HL-60/S4 (cell line): ENCODE data around the gene TRPV5.

Experiments used
- in situ Hi-C: fragments of 300-500 bp; cut with MboI; formaldehyde crosslinking; loops from 2 replicates; pipeline ENCODE4 v1.14.3; 2022; ENCODE audit warnings: low sequenced_read_pairs

The TRPV5 gene

DNA sequence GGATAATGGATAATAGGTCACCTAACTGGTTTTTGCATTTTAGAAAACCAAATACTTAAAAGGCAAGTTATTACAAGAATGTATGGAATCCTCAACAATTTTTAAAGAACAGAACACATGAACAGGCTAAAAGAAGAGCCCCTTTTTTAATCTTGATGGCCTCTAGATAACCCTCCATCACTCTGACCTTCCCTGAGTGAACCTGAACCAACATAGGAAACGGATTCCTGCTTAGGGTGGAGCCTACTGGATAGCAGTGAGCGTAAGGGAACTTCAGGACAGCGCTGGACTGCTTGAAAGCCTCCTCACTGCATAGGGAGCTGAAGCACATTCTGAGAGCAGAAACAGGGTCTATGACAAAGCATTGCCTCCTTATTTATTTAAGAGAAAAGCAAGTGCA, 20.5 kb downstream of the TRPV5 start:
- in situ Hi-C loops = no loop called here

- in situ Hi-C loops = no loop called here
Observed at GRCh38 chr7:142910481-142910880, 23.1 kb downstream of the TRPV5 start.

DNA sequence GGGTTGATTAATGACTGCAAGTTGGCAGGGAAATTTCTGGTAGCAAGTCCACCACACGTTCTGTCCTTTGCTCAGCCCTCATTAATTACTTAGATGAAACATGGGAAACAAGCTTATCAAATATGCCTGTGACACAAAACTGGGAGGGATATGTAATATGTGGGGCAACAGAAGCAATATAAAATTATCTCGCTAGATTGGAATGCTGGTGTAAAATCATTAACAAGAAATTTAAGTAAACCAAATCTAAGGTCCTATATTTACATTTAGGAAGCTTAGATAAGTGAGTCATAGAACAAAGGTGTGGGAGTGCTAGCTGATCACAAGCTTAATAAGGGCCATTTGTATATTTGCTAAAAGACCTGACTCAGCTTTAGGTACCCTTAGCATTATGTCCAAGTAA, 23.5 kb downstream of the TRPV5 start:
- in situ Hi-C loops = no loop called here

- in situ Hi-C loops = no loop called here
Observed at GRCh38 chr7:142908921-142909890, 24.3 kb downstream of the TRPV5 start.

DNA sequence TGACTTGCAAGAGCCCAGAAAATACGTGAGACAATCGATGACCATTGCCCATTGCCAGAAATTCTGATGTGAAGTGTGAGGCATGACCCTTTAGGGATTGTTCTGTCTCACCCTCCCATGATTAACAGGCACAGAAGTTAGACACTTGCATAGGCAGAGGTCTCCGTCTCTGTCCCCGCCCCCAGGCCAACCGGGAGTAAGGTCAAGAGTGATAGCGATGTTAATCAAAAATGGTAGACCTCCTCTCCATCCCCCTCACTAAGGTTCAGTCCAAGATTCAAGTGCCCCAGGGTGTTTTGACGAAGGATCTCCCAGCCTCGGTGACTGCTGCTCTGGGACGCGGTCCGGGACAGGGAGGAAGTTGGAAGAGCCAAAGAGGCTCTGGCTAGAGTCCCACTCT, 25.3 kb downstream of the TRPV5 start:
- in situ Hi-C loops = no loop called here

GRCh38 chr7:142906643-142907042, 26.9 kb downstream of the TRPV5 start:
- in situ Hi-C loops = no loop called here

DNA sequence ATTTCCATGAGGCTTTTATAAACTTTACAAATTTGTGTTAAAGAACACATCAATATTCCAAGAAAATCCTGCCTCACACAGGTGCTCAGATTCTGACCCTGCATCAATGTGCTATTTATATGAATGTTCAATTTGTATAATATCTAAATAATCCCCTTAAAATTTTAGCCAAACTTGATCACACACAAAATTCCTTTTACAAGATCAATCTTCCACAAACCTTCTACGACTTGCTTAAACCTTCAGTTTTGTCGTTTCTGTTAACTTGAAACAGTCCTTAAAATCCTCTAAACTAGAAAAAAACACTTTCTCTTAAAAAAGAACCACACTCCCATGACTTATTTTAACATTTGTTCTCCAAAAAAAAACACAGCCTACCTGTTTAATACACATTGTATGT, 27.8 kb downstream of the TRPV5 start:
- in situ Hi-C loops = no loop called here

DNA sequence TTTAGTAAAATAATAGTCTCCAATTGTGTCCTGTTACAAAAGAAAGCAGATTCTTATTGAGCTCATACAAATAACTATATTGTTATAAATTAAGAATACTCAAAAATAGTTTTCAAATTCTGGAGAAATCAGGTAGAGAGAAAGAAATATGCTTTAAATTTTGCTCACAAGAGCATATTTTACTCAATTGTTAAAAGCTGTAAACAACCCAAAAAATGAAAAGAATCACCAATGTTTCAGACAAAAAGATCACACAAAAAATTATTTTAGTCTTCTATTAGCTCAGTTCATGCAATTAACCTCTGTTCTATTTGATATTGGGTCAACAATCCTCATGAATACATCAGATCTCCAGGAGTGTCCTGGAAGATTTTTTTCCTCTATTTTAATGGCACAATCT, 29.4 kb downstream of the TRPV5 start:
- in situ Hi-C loops = no loop called here

DNA sequence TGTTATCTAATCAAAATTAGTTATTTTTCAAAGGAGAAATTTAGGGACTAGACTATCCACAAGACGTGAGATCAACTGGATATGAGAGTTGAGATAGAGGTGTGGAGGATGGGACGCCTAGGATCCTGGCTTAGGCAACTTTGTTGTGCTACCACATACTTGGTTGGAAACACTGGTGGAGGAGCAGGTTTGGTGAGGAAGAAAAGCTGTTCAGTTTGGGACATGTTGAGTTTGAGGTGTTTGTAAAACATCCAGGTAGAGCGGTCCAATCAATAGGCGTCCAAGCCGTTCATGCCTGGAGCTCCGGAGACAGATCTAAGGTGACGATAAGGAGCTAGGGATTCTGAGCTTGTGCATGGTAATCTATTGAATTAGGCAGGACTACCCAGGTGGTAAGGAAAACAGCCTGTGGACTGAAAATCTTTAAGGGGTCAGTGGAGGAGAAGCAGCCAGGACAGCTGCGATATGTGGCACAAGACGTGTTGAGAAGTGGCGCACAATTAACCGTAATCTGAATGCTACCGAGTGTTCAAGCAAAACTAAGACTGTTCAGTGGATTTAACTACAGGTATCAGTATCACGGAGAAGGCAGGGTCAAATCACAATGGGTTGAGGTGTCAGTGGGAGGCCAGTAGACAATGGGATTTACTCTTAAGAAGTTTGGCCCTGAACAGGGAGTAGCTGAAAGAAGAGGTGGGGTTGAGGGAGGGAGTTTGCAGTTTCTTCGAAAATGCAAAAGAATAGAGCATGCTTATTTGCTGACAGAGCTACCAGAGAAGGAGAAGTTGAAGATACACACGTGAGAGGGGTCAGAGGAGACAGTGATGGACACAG, 31.9 kb downstream of the TRPV5 start:
- in situ Hi-C loops = no loop called here

DNA sequence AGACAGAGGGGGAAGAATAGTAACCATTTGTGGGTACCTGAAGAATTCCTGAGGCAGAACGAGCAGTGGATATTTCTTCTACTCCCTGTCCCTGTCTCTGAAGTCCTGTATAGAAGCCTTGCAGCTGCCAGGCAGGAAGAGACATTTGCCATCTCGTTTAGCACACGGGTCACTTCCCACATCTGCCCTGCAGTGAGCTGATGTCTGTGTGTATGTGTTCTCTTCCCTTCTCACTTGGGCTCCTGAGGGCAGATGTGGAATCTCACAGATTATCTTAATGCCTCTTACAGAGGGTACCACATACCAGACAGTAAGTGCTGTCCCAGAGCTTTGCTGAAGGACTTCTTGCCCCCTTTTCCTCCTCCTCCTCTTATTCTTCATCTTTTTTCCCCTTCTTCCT, 33.9 kb downstream of the TRPV5 start:
- in situ Hi-C loops = no loop called here

- in situ Hi-C loops = no loop called here
Observed at GRCh38 chr7:142898377-142899170, 35.0 kb downstream of the TRPV5 start.

- in situ Hi-C loops = no loop called here
Observed at GRCh38 chr7:142897691-142898090, 35.9 kb downstream of the TRPV5 start.

DNA sequence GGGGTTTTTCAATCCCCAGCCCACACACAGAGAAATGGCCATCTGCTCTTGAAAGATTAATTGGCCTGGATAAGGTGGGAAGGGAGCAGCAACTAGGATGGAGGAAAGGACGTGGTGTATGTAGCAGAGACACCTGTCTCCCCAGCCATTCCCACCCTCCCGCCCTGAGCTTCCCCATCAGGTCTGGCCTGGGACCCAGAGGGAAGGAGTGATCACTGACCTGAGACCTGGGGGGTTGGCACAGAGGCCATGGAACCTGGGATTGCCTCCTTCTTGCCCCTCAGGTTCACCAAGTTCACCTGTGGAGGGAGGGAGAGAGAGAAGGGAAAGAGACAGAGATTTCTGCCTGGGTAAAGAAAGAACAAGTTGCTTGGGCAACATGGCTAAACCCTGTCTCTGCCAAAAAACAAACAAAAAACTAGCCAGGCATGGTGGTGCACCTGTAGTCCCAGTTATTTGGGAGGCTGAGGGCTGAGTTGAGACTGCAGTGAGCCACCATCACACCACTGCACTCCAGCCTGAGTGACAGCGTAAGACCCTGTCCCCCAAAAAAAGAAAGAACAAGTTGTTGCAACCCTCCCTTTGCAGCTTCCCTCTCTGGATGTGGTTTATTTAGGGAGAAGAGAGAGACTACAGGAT, 36.7 kb downstream of the TRPV5 start:
- in situ Hi-C loops = no loop called here

DNA sequence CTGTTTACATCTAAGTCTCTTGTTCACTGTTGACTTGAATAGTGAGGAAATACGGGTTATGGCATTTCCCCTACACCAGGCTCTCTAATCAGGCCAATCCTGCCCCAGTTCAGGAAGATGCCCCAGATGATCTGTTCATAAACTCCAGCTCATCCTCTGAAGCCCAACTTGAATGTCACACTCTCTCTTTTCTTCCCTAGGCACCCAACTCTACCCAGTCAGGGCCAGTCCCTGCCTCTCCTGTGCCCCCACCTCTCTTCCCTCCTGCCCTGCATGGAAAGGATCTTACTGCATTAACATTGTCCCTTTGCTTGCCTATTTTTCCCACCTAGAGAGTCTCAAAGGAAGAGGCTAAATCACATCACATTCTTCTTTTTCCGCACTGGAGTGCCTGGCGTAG, 37.4 kb downstream of the TRPV5 start:
- in situ Hi-C loops = no loop called here

DNA sequence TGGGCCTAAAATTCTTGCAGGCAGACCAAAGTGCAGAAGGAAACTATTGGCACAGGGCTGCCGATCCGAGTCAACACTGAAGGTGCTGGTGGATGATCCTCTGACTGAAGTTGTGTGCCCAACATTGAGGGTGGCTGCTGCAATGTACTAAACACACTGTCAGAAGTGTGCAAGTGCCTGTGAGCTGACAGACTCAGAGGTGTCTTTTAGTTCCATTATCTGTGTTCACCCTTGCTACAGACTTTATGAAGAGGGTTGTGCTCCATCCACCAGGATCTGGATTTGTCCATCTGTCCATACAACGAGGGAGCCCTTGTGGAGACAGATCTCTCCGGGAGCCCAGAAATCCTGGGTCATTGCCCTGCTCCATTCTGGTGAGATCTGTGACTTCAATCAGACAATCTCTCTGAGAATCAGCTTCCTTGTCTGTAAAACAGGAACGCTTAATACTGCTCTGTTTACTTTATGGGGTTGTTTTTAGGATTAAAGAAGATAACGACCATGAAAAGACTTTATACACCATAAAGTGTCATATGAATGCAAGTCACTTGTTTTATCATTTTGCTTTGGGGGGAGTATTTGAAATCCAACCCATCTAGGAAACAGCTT, 38.5 kb downstream of the TRPV5 start:
- in situ Hi-C loops = no loop called here

DNA sequence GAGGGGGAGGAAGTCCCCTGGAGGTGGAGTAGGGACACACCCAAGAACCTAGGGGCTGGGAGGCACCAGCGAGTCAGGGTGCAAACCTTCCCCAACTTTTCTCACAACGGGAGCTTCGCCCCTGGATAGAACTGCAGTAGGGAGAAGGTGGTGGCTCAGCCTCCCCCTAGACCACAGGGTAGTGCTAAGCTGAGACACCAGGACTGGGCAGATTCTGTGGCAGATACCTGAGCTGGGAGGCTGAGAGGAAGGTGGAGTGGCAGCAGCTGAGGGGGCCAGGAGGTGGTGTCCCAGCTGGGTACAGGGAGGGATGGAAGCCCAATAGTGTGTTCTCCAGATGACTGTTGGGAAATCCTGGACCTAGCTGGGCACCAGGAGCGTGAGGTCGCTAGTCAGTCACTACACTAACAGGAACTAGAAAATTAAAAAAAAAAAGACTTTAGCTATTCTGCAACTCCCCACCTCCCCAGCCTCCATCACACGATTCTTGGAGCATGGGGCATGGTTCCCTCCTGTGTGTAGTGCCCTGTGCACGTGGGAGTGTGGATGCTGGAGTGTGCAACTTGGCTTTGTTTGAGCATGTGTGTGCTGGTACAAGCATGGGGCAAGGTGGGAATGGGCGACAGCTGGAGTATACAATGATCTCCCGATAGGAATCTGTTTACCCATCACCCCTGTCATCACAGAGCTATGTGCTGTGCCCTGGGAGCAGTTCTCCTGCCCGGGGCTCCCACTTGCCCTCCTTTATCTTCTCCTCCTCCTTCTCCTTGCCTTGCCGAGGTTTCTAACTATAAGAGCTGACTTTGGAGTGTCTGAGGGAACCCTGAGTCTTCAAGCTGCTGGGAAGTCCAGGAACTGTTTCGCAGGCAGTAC, 39.2 kb downstream of the TRPV5 start:
- in situ Hi-C loops = no loop called here

GRCh38 chr7:142892951-142893350, 40.6 kb downstream of the TRPV5 start:
- in situ Hi-C loops = no loop called here

- in situ Hi-C loops = no loop called here
Observed at GRCh38 chr7:142891490-142892082, 42.0 kb downstream of the TRPV5 start.
